Measurements from ENCODE around the gene DCST2.
A peak's percentile ranks its signal among the peaks of the same experiment; 100 is the strongest.
"Not testable (repeated sequence)": the region's sequence is repeated elsewhere in the genome, so short reads cannot be mapped to it uniquely, and the experiment has no call there.

Gene DCST2

DNA sequence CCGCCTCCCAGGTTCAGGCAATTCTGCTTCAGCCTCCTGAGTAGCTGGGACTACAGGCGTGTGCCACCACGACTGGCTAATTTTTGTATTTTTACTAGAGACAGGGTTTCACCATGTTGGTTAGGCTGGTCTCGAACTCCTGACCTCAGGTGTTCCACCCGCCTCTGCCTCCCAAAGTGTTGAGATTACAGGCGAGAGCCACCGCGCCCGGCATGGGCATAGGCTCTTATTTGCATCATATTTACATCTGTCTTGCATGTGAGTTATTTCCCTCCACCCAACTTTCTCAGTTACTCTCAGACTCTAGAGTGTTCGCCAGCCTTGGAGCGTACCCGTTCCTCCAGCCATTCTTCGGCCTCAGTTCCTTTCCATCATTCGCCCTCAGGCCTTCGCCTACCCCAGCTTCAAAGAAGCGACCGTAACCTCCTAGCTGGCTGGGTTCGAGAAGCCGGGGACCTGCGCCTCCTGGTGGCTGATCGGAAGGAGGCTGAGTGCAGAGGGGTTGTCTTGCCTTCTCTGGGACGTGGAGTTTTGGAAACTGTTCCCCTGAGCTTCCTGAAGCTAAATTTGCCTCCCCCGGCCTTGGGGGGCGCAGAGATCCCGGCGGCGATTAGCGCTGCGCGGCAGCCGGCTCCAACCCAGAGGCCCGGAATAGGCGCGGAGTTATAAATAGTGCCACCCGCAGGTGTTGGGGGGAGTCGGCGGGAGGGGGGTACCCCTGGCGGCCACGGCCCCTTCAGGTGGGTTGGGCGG lies 34.6 kb downstream of the DCST2 start:
- peak; percentile 85 for DNase-seq (ENCODE audit: low read depth, low spot score)

DNA sequence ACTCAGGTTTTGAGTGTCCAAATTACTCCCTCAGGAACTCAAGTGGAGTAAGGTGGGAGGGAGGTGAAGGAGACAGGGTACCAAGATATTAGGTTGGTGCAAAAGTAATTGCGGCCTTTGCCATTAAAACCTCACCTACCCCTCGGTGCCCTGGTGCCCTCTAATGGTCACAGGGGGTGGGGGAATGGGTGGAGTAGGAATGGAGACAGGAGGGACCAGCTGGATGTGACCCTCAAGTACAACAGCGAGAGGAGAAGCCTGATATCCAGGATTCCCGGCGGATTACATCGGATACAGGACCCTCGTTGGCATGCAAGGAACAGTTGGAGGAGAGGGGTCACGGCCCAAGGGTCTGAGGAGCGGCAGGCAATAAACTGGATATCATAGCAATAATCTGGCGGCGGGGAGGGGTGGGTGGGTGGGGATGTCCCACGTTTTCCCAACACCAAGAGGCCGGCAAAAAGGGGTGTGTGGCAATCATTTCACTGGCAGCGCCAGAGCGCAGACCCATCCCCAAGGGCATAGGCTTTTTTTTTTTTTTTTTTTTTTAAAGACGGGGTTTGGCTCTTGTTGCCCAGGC lies 35.3 kb downstream of the DCST2 start:
- no peak for DNase-seq (ENCODE audit: low read depth, low spot score)

DNA sequence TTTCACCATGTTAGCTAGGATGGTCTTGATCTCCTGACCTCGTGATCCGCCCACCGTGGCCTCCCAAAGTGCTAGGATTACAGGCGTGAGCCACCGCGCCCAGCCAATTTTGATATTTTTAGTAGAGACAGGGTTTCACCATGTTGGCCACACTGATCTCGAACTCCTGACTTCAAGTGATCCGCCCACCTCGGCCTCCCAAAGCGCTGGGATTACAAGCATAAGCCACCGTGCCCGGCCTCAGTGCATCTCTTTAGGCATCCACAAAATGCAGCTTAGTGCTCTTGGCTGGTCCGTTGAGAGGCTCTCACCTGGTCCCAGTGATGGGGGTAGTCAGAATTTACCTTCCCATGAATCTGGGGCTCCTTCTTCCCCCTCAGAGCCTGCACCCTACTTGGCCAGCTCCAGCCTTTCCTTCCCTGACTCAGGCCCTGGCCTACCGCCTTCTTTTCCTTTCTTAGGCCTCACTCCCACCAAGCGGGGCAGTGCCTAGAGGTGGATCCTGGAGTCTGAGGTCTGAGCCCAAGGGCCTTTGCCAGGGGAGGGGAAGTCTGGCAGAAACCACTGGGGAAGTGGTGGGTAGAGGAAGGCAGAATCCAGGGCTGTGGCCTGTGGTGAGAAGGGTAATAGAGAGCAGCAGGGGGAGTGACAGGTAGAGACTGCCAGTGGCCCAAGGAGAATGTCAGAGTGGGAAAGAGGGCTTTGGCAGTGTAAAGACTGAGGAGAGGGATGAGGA lies 36.4 kb downstream of the DCST2 start:
- DNase-seq (ENCODE audit: low read depth, low spot score), result no peak

DNA sequence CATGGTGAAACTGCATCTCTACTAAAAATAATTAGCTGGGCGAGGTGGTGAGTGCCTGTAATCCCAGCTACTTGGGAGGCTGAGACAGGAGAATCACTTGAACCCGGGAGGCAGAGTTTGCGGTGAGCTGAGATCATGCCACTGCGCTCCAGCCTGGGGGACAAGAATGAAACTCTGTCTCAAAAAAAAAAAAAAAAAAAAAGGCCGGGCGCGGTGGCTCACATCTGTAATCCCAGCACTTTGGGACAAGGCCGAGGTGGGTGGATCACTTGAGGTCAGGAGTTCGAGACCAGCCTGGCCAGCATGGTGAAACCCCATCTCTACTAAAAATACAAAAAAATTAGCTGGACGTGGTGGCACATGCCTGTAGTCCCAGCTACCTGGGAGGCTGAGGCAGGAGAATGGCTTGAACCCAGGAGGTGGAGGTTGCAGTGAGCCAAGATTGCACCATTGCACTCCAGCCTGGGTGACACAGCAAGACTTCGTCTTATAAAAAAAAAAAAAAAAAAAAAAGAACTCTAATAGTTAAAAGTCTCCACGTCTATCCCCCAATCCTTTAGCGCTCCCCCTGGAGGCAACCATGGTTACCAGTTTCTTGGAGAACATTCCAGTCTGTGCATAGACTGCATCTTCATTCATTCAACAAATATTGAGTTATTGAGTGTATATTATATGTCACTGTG lies 38.1 kb downstream of the DCST2 start:
- DNase-seq (ENCODE audit: low read depth, low spot score), result peak; percentile 78

DNA sequence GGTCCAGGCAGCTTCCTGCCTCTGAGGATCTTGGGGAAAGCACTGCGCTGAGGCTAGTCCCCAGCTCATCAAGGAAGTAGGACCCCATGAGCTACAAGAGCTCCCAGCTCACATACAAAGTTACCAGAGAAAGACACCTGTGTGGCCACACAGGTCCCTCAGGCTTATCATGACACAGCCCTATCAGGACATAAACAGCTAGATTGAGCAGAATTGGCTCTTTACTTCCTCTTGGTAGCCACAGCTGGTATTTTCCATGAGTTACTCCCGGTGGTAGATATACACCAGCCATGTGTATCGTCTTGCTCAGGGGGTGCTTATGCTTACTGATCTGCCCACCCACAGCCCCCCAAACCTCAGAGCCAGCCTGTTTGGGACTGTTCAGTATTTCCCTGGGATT lies 39.0 kb downstream of the DCST2 start:
- DNase-seq (ENCODE audit: low read depth, low spot score), result no peak

DNA sequence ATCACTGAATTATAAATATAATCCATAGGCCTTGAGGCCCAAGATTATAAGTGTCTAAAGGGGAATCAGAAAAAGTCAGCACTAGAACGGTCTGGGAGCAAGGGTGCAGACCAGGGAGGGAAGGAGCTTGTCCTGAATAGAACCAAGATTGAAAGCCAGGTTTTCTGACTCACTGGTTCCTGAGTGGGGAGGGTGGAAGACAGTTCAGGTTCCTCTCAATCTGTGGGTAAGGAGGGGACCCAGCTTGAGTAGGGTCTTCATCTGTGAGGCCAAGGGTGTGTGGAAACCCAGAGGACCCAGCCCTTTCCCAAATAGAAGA lies 39.4 kb downstream of the DCST2 start:
- no peak for DNase-seq (ENCODE audit: low read depth, low spot score)

DNA sequence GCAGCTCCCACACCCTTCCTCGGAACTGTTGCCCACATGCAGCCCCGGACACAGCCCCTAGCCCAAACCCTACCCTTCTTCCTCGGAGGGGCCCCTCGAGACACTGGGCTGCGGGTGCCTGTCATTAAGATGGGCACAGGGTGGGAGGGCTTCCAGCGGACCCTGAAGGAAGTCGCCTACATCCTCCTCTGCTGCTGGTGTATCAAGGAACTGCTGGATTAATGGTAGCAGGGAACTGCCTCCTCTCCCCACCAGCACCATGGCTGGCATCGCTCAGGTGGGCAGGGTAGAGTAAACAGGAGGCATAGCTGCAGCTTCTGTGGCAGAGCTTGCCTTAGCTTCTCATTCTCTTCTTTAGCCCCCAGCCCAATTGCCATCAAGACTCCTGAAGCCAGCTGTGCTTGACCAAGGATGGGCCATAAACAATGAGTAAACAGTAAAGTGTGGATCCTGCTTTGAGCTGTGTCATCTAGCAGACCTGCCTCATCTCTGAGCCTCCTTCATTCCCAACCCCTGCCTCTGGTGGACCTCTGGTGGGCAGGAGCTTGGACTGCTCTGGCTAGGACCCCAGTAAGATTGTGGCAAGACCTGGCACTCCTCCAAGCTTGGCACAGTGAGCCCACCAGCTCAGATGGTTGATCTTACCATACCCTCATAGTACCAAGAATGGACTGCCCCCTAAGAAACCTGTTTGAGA lies 39.9 kb downstream of the DCST2 start, which contains the start of gene LENEP:
Gene LENEP, plus strand, starts transcription at position 15 of the 697 bp plus-strand sequence. Its CDS starts 22 bp downstream, at position 37.
- no peak for DNase-seq (ENCODE audit: low read depth, low spot score)

DNA sequence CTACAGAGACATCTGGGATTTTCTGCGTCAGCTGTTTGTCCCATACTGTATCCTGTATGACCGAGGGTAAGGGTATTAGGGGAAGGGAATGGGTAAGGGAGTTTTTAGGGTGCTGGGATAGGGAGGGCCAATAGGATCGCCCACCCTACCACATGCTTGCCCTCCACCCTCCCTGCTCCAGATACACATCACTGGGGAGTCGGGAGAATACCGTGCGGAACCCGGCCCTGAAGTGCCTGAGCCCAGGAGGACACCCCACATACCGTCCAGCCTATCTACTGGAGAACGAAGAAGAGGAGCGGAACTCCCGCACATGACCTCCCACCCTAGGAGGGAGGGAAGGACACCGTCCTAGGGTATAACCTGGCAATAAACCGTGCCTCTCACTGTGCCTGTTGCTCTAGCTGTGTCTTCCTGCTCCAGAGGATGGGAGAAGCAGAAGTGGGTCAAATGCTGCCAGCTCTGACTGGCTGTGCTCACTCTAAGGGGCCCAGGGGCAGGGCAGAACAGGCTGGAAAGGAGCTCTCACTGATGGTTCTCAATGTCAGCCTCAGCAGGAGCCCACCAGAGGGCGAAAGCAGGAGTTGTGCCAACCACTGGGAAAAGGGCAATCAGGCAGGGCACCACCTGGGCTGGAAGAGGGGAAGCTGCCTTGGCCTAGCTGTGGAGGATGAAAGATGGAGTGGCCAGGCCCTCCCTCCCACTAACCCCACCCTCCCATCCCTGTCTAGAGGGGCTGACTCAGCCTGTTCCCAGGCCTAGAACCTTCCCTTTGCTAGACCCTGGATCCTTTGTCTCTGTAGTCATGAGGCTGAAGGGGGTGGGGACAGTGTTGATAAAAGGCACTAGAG lies 40.6 kb downstream of the DCST2 start:
- peak; percentile 62 for DNase-seq (ENCODE audit: low read depth, low spot score)

DNA sequence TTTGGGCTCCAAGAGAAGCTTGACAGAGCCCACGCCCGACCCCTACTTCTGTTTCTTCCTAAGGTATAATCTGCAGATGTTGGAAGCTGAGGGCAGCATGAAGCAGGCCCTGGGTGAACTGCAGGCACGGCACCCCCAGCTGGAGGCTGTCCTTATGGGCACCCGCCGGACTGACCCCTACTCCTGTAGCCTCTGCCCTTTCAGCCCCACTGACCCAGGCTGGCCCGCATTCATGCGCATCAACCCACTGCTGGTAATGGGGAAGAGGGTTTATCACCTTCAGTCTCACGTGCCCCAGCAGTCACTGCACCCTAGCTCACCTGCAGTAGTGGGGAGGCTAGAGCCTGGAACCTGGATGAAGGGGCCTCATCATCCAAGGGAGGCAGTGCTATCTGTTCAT lies 43.3 kb downstream of the DCST2 start:
- DNase-seq (ENCODE audit: low read depth, low spot score), result no peak

DNA sequence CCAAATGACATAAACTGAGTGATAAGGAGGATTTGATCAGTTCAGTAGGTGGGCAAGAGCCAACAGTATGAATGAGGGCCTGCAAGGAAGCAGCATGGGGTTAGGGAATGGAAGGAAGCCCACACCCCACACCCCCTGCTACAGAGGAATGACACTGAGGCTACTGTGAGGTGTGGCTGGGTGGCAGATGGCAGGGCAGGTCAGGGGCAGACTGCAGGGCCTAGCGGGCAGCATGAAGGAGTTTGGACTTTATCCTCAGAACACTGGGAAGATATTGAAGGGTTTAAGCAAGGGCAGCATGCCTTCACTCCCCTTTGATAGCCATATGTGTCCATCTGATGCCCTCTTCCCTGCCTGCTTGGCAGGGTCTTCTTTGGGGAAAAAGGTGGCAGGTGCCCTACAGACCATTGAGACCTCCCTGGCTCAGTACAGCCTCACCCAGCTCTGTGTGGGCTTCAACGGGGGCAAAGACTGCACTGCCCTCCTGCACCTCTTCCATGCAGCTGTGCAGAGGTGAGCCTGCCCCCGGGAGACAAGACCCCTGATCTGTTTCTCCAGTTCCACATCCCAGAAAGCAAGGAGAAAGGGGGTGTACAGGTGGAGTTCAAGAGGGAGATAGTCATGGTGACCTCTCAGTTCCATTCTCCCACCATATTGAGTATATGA lies 44.3 kb downstream of the DCST2 start:
- DNase-seq (ENCODE audit: low read depth, low spot score), result no peak

DNA sequence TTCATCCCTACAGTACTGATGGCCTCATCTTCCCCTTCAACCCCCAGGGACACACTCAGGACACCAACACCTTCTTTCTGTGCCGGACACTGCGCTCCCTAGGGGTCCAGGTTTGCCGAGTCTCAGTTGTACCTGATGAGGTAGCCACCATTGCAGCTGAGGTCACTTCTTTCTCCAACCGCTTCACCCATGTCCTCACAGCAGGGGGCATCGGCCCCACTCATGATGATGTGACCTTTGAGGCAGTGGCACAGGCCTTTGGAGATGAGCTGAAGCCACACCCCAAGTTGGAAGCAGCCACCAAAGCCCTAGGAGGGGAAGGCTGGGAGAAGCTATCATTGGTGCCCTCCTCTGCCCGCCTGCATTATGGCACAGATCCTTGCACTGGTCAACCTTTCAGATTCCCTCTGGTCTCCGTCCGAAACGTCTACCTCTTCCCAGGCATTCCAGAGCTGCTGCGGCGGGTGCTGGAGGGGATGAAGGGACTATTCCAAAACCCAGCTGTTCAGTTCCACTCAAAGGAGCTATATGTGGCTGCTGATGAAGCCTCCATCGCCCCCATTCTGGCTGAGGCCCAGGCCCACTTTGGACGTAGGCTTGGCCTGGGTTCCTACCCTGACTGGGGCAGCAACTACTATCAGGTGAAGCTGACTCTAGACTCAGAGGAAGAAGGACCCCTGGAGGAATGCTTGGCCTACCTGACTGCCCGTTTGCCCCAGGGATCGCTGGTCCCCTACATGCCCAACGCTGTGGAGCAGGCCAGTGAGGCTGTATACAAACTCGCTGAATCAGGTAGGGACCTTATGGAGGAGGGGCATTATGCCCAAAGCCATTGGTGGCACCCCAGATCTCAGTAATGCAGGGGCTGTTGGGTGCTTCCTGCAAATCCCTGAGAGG lies 45.3 kb downstream of the DCST2 start:
- no peak for DNase-seq (ENCODE audit: low read depth, low spot score)

DNA sequence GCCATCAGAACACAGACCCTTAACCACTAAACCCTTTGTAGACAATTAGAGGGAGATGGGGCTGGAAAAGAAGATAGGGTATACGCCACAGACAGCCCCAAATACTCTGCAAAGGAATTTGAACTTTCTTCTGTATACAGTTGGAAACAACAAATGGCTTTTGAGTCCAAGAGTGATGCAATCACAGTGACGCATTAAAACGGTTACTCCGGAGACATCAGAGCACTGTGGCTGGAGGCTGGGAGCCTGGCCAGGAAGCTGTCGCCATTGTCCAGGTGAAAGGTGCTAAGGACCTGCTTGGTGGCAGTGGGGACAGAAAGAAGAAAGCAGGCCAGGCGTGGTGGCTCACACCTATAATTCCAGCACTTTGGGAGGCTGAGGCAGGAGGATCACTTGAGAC lies 46.3 kb downstream of the DCST2 start:
- DNase-seq (ENCODE audit: low read depth, low spot score), result no peak

DNA sequence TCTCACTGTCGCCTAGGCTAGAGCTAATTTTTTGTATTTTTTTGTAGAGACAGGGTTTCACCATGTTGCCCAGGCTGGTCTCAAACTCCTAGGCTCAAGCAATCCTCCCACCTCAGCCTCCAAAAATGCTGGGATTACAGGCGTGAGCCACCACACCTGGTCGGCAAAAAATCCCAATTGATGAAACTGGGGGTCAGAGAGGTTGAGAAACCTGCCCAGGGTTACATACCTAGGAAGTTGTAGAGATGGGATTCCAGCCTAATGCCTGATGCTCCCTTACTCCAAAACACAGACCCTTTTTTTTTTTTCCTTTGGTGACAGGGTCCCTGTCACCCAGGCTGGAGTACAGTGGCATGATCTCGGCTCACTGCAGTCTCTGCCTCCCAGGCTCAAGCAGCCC lies 46.8 kb downstream of the DCST2 start:
- DNase-seq (ENCODE audit: low read depth, low spot score), result not testable (repeated sequence)

DNA sequence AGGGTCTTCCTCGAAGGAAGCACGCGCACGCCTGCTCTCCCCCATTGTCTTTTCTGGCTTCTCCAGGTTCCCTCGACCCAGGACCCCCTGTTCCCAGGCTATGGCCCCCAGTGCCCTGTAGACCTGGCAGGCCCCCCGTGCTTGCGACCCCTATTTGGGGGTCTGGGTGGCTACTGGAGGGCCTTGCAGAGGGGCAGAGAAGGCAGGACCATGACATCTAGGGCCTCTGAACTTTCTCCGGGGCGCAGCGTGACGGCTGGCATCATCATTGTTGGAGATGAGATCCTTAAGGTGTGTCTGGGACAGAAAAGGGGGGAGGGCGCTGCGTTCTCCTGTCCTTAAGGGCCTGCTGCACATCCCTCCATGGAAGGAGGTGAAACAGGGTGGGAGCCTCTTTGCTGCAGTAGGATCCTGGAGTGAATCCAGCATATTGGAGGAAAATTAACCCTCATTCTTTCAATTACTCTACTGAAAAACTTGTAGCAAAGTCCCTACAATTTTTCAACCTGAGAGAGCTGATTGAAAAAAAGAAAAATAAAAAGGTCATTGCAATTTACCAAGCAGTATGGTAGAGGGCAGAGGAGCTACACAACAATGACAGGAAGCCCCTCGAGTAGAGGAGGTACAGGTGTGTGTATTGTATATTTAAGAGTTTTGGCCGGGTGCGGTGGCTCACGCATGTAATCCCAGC lies 49.7 kb downstream of the DCST2 start:
- no peak for DNase-seq (ENCODE audit: low read depth, low spot score)

DNA sequence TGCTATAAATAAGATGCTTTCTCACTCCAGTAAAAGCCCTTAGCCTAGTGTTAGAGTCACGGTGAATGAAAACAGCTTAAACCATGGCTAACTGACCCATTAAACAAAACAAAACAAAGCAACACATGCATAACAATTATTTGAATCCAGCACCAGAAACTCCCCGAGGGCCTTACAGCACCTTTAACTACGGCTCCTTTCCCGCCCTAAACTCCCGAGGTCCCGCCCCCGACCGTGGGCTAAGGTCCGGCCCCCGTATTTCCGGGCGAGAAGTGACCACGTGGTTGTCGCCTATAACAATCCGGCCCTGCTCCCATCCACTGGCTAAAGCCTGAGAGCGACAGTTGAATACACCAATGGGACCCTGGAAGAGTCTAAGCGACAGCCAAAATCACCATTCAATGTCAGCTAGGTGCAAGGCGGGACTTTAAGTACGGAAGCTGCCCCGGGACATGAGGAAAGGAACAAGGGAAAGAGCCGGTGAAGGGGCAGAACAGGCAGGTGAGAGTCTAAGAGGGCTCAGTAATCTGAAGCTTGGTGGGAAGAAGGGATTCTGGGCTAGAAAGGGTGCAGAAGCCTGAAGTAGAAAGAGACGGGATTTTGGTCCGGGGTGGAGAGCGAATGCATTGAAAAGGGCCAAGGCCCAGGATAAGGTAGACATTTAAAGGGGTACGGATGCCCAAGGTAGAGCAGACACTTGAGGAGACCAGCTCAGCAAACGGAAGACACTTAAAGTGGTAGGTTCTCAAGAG lies 50.5 kb downstream of the DCST2 start, which contains the start of gene FLAD1:
Gene FLAD1, plus strand, starts transcription at position 448 of the 752 bp plus-strand sequence. CDS start 351 bp downstream, outside the sequence.
- peak; percentile 99 for DNase-seq (ENCODE audit: low read depth, low spot score)

DNA sequence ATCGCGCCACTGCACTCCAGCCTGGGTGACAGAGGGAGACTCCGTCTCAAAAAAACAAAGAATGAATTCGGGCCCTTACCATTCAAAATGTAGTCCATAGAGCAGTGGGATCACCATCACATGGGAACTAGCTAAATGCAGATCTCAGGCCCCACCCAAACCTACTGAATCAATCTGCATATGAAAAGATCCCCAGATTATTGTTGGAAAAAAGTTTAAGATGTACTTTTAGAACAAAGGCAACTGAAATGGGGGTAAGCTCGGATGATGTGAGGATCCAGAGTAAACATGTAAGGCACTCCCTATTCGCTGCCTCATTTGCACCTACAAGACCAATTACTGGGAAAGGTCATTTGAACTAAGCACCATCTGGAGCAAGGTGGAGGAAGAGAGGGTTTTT lies 51.2 kb downstream of the DCST2 start:
- no peak for DNase-seq (ENCODE audit: low read depth, low spot score)

DNA sequence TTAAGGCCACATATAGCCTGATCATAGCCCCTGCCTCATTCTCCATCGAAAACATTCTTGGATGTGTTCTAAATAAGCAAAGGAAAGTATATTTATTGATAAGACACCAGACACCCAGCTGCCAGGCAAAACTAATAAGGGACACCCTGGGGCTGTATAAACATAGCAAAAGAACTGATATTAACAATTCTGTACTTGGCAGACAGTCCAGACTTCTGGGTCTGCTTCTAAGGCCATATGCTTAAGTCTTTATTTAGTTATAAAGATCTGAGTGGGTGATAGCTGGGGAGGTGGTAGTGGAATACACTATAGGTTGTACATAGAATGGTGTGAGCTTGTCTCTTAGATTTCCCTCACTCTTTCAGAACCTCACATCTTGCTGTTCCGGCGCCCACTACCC lies 55.2 kb downstream of the DCST2 start:
- no peak for DNase-seq (ENCODE audit: low read depth, low spot score)

DNA sequence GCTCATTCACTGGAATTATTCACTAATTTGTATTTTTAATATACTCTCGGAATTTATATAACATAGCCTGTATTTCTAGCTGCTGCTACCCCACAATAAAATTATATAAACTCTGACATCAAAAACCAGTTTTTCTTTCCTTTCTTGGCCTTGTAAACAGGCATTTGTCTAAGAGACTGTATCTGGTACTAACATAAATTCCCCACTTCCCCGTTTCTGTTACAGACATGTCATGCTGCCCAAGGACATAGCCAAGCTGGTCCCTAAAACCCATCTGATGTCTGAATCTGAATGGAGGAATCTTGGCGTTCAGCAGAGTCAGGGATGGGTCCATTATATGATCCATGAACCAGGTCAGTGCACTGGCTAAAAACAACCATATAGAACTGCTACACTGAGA lies 55.8 kb downstream of the DCST2 start:
- not testable (repeated sequence) for DNase-seq (ENCODE audit: low read depth, low spot score)

Measured in astrocyte of the hippocampus (primary cell).